ENCODE data around the gene B4GALNT4.

DNA sequence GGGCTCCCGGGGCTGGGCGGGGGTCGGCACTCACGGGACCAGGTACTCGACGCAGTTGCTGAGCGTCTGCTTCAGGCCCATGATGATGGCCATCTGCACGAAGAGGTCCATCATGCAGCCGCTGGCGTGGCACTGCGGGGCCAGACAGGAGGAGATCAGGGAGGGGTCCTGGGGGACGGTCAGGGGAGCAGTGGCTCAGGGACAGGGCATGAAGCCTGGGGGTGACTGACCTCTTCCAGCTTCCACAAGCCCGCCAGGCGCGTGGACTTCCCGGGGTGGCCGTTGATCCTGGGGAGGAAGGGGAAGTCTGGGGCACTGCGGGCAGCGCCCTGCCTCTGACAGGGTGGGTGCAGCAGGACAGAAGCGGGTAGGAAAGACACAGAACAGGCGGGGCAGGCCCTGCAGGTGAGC lies 51.6 kb downstream of the B4GALNT4 start:
- TF ChIP-seq, protein P1, sequence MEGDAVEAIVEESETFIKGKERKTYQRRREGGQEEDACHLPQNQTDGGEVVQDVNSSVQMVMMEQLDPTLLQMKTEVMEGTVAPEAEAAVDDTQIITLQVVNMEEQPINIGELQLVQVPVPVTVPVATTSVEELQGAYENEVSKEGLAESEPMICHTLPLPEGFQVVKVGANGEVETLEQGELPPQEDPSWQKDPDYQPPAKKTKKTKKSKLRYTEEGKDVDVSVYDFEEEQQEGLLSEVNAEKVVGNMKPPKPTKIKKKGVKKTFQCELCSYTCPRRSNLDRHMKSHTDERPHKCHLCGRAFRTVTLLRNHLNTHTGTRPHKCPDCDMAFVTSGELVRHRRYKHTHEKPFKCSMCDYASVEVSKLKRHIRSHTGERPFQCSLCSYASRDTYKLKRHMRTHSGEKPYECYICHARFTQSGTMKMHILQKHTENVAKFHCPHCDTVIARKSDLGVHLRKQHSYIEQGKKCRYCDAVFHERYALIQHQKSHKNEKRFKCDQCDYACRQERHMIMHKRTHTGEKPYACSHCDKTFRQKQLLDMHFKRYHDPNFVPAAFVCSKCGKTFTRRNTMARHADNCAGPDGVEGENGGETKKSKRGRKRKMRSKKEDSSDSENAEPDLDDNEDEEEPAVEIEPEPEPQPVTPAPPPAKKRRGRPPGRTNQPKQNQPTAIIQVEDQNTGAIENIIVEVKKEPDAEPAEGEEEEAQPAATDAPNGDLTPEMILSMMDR (conservative IDR thresholded peaks at IDR 0.05 in 1 of 2, IDR thresholded peaks at IDR 0.05 in 1 of 2; ENCODE audit: low read depth in 1 of 2, low read length in 2 of 2), result no peak
- TF ChIP-seq EZH2 (IDR thresholded peaks at IDR 0.05; ENCODE audit: low read length, missing control alignments), result no peak
